NK-92 (cell line): ENCODE measurements around the gene RHOT1.
"Not testable (repeated sequence)": the region's sequence is repeated elsewhere in the genome, so short reads cannot be mapped to it uniquely, and the experiment has no call there.

Experiments
- DNase-seq: peaks from one replicate; lab custom pipeline; 2025; ENCODE audit not compliant: unreplicated experiment; lab: John Stamatoyannopoulos, UW

The RHOT1 gene

GRCh38 chr17:32223703-32224102 lies 81.4 kb downstream of the RHOT1 start:
- no peak for DNase-seq

- no peak for DNase-seq
These were observed 84.6 kb downstream of the RHOT1 start for GRCh38 chr17:32226886-32227285.

GRCh38 chr17:32227910-32228309 lies 85.6 kb downstream of the RHOT1 start:
- no peak for DNase-seq

GRCh38 chr17:32235588-32235987 lies 93.3 kb downstream of the RHOT1 start:
- DNase-seq: no peak

GRCh38 chr17:32239456-32239855 lies 97.2 kb downstream of the RHOT1 start:
- DNase-seq: no peak

- no peak for DNase-seq
These were observed 98.4 kb downstream of the RHOT1 start for GRCh38 chr17:32240750-32241149.

- no peak for DNase-seq
These were observed 99.3 kb downstream of the RHOT1 start for GRCh38 chr17:32241640-32242039.

- no peak for DNase-seq
These were observed 107.2 kb downstream of the RHOT1 start for GRCh38 chr17:32249475-32249874.

- DNase-seq: no peak
These were observed 110.9 kb downstream of the RHOT1 start for GRCh38 chr17:32253117-32253611.

- no peak for DNase-seq
These were observed 113.9 kb downstream of the RHOT1 start for GRCh38 chr17:32256012-32256700.

GRCh38 chr17:32256701-32257019 lies 114.4 kb downstream of the RHOT1 start:
- no peak for DNase-seq

- DNase-seq: no peak
These were observed 116.3 kb downstream of the RHOT1 start for GRCh38 chr17:32258383-32259140.

- DNase-seq: no peak
These were observed 117.3 kb downstream of the RHOT1 start for GRCh38 chr17:32259586-32259985.

- DNase-seq: no peak
These were observed 119.1 kb downstream of the RHOT1 start for GRCh38 chr17:32261417-32261736.

GRCh38 chr17:32261936-32262510 lies 119.7 kb downstream of the RHOT1 start:
- no peak for DNase-seq

GRCh38 chr17:32263515-32263914 lies 121.2 kb downstream of the RHOT1 start:
- not testable (repeated sequence) for DNase-seq

GRCh38 chr17:32264140-32264799 lies 122.0 kb downstream of the RHOT1 start:
- DNase-seq: no peak

GRCh38 chr17:32264823-32265191 lies 122.5 kb downstream of the RHOT1 start:
- no peak for DNase-seq

- no peak for DNase-seq
These were observed 123.1 kb downstream of the RHOT1 start, which contains the start of gene RHBDL3 for GRCh38 chr17:32265192-32265923. Gene RHBDL3, plus strand, starts transcription at chr17:32265832. Its CDS starts 358 bp downstream, at chr17:32266190.

GRCh38 chr17:32266051-32266388 lies 123.7 kb downstream of the RHOT1 start:
- no peak for DNase-seq
